Head of caudate nucleus (tissue), 42 donors: Measurements from ENCODE around the gene CDH16.
A peak's percentile ranks its signal among the peaks of the same experiment; 100 is the strongest.
"Not testable (repeated sequence)": the region's sequence is repeated elsewhere in the genome, so short reads cannot be mapped to it uniquely, and the experiment has no call there.

Experiments
- DNase-seq, 42 donors: peaks; one replicate each; pipeline versions ENCODE4 v3.0.0 to v3.0.0-alpha.2; 2020 to 2021; ENCODE audit warnings: mixed read lengths in 7 of 42
- intact Hi-C: fragments of 100-400 bp; cut with DNase I; formaldehyde crosslinking; loops from one replicate; pipeline ENCODE4 v1.15.0; 2022

The CDH16 gene

GRCh38 chr16:66949472-66949871 lies 30.8 kb upstream of the CDH16 start:
- intact Hi-C loops, result loop anchor here (10.0 kb wide), 1 partner anchor 205 kb away; the partner anchor contains the start of genes B3GNT9, FBXL8 and TRADD
- DNase-seq, result no peak

- intact Hi-C loops, result loop anchor here (10.0 kb wide), 1 partner anchor 206 kb away; the partner anchor contains the start of genes B3GNT9, FBXL8 and TRADD
- DNase-seq, result no peak
These were observed 30.1 kb upstream of the CDH16 start for GRCh38 chr16:66948837-66949225.

- peak in 8 of 42 donors; percentile 8 to 52 (median 22) for DNase-seq
- intact Hi-C loops, result loop anchor here (10.0 kb wide), 1 partner anchor 207 kb away; the partner anchor contains the start of genes B3GNT9, FBXL8 and TRADD
These were observed 29.6 kb upstream of the CDH16 start for GRCh38 chr16:66948134-66948836.

- peak; percentile 37 to 94 (median 86) for DNase-seq
- intact Hi-C loops, result loop anchor here (10.0 kb wide), 1 partner anchor 207 kb away; the partner anchor contains the start of genes B3GNT9, FBXL8 and TRADD
These were observed 28.8 kb upstream of the CDH16 start for GRCh38 chr16:66947302-66948065.

- DNase-seq, result no peak
- intact Hi-C loops, result loop anchor here (10.0 kb wide), 1 partner anchor 208 kb away; the partner anchor contains the start of genes B3GNT9, FBXL8 and TRADD
These were observed 28.3 kb upstream of the CDH16 start for GRCh38 chr16:66946974-66947301.

GRCh38 chr16:66946541-66946940 lies 27.9 kb upstream of the CDH16 start:
- intact Hi-C loops, result loop anchor here (10.0 kb wide), 1 partner anchor 208 kb away; the partner anchor contains the start of genes B3GNT9, FBXL8 and TRADD
- no peak for DNase-seq

- no peak for DNase-seq
- intact Hi-C loops, result loop anchor here (10.0 kb wide), 1 partner anchor 209 kb away; the partner anchor contains the start of genes B3GNT9, FBXL8 and TRADD
These were observed 27.3 kb upstream of the CDH16 start for GRCh38 chr16:66945939-66946338.

GRCh38 chr16:66944971-66945370 lies 26.3 kb upstream of the CDH16 start:
- DNase-seq, result not testable (repeated sequence)
- intact Hi-C loops, result loop anchor here (10.0 kb wide), 1 partner anchor 210 kb away; the partner anchor contains the start of genes B3GNT9, FBXL8 and TRADD

GRCh38 chr16:66944054-66944441 lies 25.4 kb upstream of the CDH16 start:
- no peak for DNase-seq
- intact Hi-C loops, result loop anchor here (10.0 kb wide), 1 partner anchor 211 kb away; the partner anchor contains the start of genes B3GNT9, FBXL8 and TRADD

GRCh38 chr16:66943426-66944053 lies 24.9 kb upstream of the CDH16 start:
- intact Hi-C loops, result loop anchor here (10.0 kb wide), 1 partner anchor 211 kb away; the partner anchor contains the start of genes B3GNT9, FBXL8 and TRADD
- no peak for DNase-seq

GRCh38 chr16:66942981-66943380 lies 24.3 kb upstream of the CDH16 start:
- intact Hi-C loops, result loop anchor here (10.0 kb wide), 1 partner anchor 212 kb away; the partner anchor contains the start of genes B3GNT9, FBXL8 and TRADD
- DNase-seq, result no peak

GRCh38 chr16:66940236-66940635 lies 21.6 kb upstream of the CDH16 start:
- no peak for DNase-seq
- intact Hi-C loops, result loop anchor here (10.0 kb wide), 1 partner anchor 215 kb away; the partner anchor contains the start of genes B3GNT9, FBXL8 and TRADD

- intact Hi-C loops, result no loop called here
- no peak for DNase-seq
These were observed 20.7 kb upstream of the CDH16 start for GRCh38 chr16:66939366-66939765.

GRCh38 chr16:66937725-66938337 lies 19.1 kb upstream of the CDH16 start:
- intact Hi-C loops, result no loop called here
- DNase-seq, result no peak

- intact Hi-C loops, result no loop called here
- DNase-seq, result no peak
These were observed 18.3 kb upstream of the CDH16 start for GRCh38 chr16:66936889-66937554.

GRCh38 chr16:66936462-66936861 lies 17.8 kb upstream of the CDH16 start:
- intact Hi-C loops, result no loop called here
- no peak for DNase-seq

- intact Hi-C loops, result no loop called here
- peak in 7 of 42 donors; percentile 19 to 47 (median 29) for DNase-seq
These were observed 16.8 kb upstream of the CDH16 start, which contains the start of gene CES2 for GRCh38 chr16:66935314-66936011. TSS of gene CES2 (plus strand) at chr16:66935516. CDS start at chr16:66935636, 120 bp downstream.
